T-helper 17 cell (primary cell): ENCODE data around the gene MACROD2. TPM values are rescaled to one million over a fixed set of nuclear protein-coding genes. Genes with fewer than 3 reads are reported as not detected.

Source experiments
- ATAC-seq: fragments of 150-1000 bp; cut with Tn5 transposase; 2 replicates; pipeline ENCODE4 v1.10.0; 2021; ENCODE audit warnings: mild to moderate bottlenecking, moderate library complexity
- DNase-seq, 3 donors: peaks; one replicate each; pipeline versions ENCODE4 v3.0.0 to v3.0.0-alpha.2; 2020 to 2021
- H3K9me3 ChIP-seq: one replicate; pipeline ENCODE4 v1.7.0; 2013; ENCODE audit warnings: low read length, mild to moderate bottlenecking; ENCODE audit not compliant: control insufficient read depth, poor library complexity, severe bottlenecking
- H3K27ac Mint-ChIP-seq: one replicate; pipeline ENCODE4 v1.8.0; 2022; ENCODE audit warnings: mild to moderate bottlenecking, moderate library complexity, mixed read lengths
- H3K27me3 Mint-ChIP-seq: one replicate; pipeline ENCODE4 v1.8.0; 2022; ENCODE audit warnings: mixed read lengths
- H3K36me3 Mint-ChIP-seq: one replicate; pipeline ENCODE4 v1.8.0; 2022; ENCODE audit warnings: low read depth, mixed read lengths
- H3K4me1 Mint-ChIP-seq: one replicate; pipeline ENCODE4 v1.8.0; 2022; ENCODE audit warnings: mild to moderate bottlenecking, mixed read lengths
- H3K4me3 Mint-ChIP-seq: one replicate; pipeline ENCODE4 v1.8.0; 2022; ENCODE audit warnings: mild to moderate bottlenecking, moderate library complexity, mixed read lengths
- total RNA-seq, 4 donors: library from RNA in 2 of 4; stranded (reverse) in 2 of 4; gene quantifications; one replicate each; pipeline ENCODE4 v1.2.3 and lab custom pipeline; 2022 to 2026

The MACROD2 gene
- total RNA-seq, 2 donors from 2014 or later = 0.85 TPM; not detected in 1

DNA sequence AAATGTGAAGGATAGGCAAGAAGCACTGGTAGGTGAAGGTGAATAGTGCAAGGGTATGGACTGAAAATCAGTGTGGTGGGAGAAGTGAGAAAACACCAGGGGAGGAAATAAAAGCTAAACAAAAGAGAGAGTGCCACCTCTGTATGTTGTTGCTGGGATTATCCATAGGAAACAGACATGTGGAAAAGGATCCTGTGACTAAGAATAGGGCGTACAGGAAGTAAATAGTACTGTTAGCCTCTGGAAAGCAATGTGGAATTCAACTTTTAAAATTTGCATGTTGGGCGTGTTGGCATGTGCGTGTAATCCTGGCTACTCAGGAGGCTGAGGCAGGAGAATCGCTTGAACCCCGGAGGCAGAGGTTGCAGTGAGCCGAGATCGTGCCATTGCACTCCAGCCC lies 1916.3 kb downstream of the MACROD2 start:
- H3K27me3 Mint-ChIP-seq = no peaks in the 10 kb centered on the region
- no peak overlapping the region for H3K27ac Mint-ChIP-seq
- no peaks in the 10 kb centered on the region for H3K36me3 Mint-ChIP-seq
- DNase-seq (no peak), ATAC-seq (no peak)
- H3K4me1 Mint-ChIP-seq = no peaks in the 10 kb centered on the region
- no peaks in the 10 kb centered on the region for H3K9me3 ChIP-seq
- no peak overlapping the region for H3K4me3 Mint-ChIP-seq

DNA sequence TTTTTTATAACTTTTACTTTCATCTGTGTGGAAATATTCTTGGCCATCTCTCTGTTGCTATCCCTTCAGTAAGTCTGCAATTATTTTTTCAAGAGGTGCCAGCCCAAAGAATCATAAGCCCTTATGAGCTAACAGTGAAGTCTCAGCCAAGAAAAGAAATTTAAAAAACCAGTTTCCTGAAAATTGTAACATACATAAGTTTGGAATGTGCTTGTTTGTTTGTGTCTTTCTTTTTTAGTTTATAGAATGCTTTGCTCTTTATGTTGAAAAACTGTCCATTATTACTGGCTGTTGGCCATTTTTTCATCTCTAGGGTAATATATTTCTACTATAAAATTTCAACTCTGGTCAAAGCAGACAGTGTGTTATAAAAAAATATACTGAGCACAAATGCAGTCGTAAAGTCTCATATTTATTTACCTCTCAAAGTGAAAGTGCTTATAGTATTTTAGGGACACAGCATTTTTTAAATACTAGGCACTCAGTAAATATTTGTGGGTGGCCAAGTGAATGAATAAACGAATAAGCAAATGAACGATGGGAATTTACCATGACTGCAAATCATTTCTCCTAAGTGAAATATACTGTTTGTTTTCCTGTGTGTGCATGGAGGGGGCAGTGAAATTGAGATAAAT lies 1918.2 kb downstream of the MACROD2 start:
- H3K4me1 Mint-ChIP-seq = no peaks in the 10 kb centered on the region
- no peak overlapping the region for H3K4me3 Mint-ChIP-seq
- ATAC-seq = no peak
- no peak overlapping the region for H3K27ac Mint-ChIP-seq
- no peaks in the 10 kb centered on the region for H3K36me3 Mint-ChIP-seq
- no peaks in the 10 kb centered on the region for H3K9me3 ChIP-seq
- no peak for DNase-seq
- no peaks in the 10 kb centered on the region for H3K27me3 Mint-ChIP-seq

DNA sequence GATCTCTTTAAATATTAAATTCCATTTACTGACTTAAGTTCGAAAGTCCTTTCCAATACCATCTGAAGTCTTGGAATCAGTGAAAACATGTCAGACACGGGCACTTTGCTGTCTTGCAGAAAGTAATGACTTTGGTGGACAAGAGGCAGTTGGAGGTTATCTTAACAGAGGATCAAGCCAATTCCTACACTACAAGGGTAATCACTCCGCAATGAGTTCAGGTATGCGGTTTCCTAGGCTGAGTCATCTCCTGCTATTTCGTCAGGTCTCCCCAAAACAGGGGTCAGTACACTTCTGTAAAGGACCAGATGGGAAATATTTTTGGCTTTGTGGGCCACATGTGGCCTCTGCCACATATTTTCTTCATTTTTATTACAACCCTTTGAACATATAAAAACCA lies 1921.3 kb downstream of the MACROD2 start:
- no peak overlapping the region for H3K27ac Mint-ChIP-seq
- H3K4me1 Mint-ChIP-seq = no peaks in the 10 kb centered on the region
- H3K4me3 Mint-ChIP-seq = no peak overlapping the region
- H3K9me3 ChIP-seq = no peaks in the 10 kb centered on the region
- DNase-seq = no peak
- no peak for ATAC-seq
- no peaks in the 10 kb centered on the region for H3K27me3 Mint-ChIP-seq
- H3K36me3 Mint-ChIP-seq = no peaks in the 10 kb centered on the region

DNA sequence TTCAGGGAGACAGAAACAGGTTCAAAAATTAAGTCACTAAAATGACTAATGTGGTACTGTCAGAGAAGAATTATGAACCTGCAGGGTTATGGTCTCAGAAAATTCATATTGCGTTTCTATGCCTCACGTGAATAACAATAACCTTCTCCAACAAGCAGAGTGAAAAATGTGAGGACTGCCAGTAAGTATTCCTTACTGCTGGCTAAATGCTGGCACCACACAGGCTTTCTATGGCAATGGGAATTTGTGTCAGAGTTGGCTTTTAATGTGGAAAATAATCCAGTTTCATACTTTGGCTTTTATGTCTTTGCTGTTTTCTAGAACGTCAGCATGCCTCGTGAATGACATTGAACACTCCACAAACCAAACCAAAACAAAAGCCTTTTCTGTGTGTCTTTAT lies 1922.0 kb downstream of the MACROD2 start:
- Mint-ChIP-seq H3K36me3 (no peaks in the 10 kb centered on the region), H3K4me1 (no peaks in the 10 kb centered on the region), H3K27ac (no peak overlapping the region), H3K27me3 (no peaks in the 10 kb centered on the region), H3K4me3 (no peak overlapping the region)
- ATAC-seq = no peak
- no peak for DNase-seq
- no peaks in the 10 kb centered on the region for H3K9me3 ChIP-seq

DNA sequence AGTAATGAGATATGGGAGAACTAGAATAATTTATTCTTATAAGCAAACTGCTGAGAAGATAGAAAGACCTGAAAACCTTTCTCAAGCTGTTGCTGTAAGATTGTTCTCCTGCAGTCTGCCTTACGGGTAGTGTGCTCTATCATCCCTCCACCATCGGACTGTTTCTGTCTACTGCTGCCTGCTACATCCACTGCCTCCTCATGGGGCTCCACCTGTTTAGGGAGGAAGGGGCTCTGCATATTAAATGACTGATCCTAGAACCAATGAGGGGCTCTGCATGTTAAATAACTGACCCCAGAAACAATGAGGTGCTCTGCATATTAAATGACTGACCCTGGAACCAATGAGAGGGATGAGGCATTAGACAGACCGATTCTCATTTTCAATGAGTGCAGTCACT lies 1923.3 kb downstream of the MACROD2 start:
- Mint-ChIP-seq H3K36me3 (no peaks in the 10 kb centered on the region), H3K4me3 (no peak overlapping the region), H3K27ac (no peak overlapping the region), H3K4me1 (no peaks in the 10 kb centered on the region), H3K27me3 (no peaks in the 10 kb centered on the region)
- H3K9me3 ChIP-seq = no peaks in the 10 kb centered on the region
- DNase-seq = no peak
- no peak for ATAC-seq

DNA sequence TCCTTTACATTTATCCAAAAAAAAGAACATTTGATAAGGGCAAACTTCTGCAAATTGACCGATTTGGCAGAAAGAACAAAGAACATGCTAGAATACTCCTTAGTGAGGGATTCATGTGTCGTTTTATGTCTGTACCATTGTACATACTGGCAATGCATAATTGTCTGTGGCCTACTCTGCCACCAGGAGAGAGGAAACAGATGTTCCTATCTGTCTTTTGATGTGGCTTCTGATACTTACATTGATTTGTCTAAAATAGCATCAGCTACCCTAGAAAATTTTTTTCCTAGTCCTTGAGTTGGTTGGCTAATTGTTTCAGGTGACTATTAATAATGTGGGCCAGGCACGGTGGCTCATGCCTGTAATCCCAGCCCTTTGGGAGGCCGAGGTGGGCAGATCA lies 1923.8 kb downstream of the MACROD2 start:
- Mint-ChIP-seq H3K4me3 (no peak overlapping the region), H3K27ac (no peak overlapping the region), H3K27me3 (no peaks in the 10 kb centered on the region), H3K36me3 (no peaks in the 10 kb centered on the region), H3K4me1 (no peaks in the 10 kb centered on the region)
- DNase-seq (no peak), ATAC-seq (no peak)
- no peaks in the 10 kb centered on the region for H3K9me3 ChIP-seq

DNA sequence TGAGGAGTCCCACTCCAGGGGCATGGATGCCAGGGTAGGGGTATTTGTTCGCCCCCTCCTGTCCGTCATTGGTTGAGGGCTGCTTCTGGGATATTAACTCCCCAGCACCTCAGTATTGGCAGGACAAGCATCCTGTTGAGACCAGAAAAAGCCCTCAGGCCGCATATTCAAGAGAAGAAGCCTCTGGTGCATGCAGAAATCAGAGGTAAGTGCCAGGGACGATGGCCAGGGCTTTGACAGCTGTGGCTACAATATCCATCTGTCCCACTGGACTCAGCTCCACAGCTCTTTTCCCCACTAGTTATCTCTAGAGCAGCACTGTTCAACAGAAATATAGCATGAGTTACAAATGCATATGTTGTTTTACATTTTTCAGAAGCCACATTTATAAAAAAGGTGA lies 1926.6 kb downstream of the MACROD2 start:
- Mint-ChIP-seq H3K27me3 (no peaks in the 10 kb centered on the region), H3K4me3 (no peak overlapping the region), H3K4me1 (no peaks in the 10 kb centered on the region), H3K36me3 (no peaks in the 10 kb centered on the region), H3K27ac (no peak overlapping the region)
- no peak for ATAC-seq
- H3K9me3 ChIP-seq = no peaks in the 10 kb centered on the region
- DNase-seq = no peak

DNA sequence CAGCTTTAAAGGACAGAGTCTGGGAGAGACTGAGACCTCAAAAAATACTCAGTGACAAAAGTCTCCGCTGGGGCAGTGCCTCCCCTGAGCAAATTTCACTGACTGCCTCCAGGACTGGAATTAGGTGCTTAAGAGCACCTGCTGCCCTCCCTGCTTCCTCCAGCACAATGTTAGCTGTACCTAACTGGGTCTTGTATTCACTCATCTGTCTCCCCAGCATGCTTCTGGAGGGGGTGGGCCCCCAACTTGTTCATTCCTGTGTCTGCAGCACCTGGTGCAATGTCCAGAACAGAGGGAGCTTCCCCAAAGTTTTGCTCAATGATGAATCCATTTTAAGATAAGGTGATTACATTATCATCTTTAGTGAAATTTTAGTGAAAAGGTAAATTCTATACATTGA lies 1927.2 kb downstream of the MACROD2 start:
- no peak for DNase-seq
- Mint-ChIP-seq H3K4me3 (no peak overlapping the region), H3K27me3 (no peaks in the 10 kb centered on the region), H3K36me3 (no peaks in the 10 kb centered on the region), H3K27ac (no peak overlapping the region), H3K4me1 (no peaks in the 10 kb centered on the region)
- no peak for ATAC-seq
- no peaks in the 10 kb centered on the region for H3K9me3 ChIP-seq

DNA sequence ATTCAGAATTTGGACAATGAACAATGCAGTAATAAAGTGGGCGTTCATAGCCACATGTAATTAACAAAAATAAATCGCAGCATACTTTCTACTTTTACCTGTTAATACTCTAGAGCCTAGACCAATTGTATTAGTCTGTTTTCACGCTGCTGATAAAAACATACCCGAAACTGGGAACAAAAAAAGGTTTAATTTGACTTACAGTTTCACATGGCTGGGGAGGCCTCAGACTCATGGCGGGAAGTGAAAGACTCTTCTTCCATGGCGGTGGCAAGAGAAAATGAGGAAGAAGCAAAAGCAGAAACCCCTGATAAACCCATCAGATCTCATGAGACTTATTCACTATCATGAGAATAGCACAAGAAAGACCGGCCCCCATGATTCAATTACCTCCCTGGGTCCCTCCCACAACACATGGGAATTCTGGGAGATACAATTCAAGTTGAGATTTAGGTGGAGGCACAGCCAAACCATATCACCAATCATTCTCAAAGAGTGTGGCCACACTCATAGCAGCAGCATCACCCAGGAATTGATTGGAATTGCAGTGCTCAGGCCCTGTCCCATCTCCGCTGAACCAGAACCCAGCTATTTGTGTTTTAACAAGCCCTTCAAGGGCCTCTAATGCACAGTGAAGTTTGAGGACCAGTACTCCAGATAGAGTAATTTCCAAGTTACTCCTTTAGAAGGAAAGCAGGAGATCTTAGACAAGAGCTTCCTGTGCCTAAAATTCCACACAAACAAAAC lies 1927.9 kb downstream of the MACROD2 start:
- Mint-ChIP-seq H3K27me3 (no peaks in the 10 kb centered on the region), H3K27ac (no peak overlapping the region), H3K4me3 (no peak overlapping the region), H3K36me3 (no peaks in the 10 kb centered on the region), H3K4me1 (no peaks in the 10 kb centered on the region)
- DNase-seq = no peak
- H3K9me3 ChIP-seq = no peaks in the 10 kb centered on the region
- ATAC-seq = no peak

DNA sequence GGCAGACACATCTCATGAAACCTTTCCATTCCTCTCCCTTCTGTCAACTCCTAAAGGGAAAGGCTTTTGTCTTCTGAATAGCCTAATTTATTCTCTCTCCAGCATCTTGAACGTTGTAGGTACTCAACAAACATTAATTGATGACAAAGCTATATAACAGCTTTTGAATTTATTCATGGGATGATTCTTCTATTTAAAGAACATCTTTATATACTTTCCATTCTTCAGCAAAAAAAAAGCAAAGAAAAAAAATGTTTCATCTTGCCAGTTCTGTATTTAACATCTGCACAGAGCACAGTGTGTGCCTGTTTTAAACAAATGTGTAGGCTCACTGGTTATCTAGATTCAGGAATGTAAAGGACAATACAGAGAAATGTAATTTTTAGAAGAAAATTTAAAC lies 1929.2 kb downstream of the MACROD2 start:
- Mint-ChIP-seq H3K4me3 (no peak overlapping the region), H3K27me3 (no peaks in the 10 kb centered on the region), H3K36me3 (no peaks in the 10 kb centered on the region), H3K27ac (no peak overlapping the region), H3K4me1 (no peaks in the 10 kb centered on the region)
- DNase-seq (no peak), ATAC-seq (no peak)
- no peaks in the 10 kb centered on the region for H3K9me3 ChIP-seq

DNA sequence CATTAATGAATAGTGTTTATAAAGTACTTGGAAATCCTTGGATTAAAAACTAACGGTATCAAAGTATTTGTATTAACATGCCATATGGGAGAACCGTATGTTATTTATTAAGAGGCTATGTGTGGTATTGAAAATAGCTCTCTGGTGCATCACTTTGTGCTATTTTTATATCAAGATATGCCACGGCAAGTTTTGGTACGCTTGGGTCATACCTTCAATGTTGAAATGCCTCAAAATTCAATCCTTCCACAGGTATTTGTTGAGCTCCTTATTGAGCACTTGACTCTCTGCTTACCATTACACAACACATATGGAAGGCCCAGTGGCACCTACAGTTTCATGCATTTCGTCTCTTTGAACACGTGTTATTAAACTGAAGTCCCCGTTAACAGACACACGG lies 1930.1 kb downstream of the MACROD2 start:
- Mint-ChIP-seq H3K4me3 (no peak overlapping the region), H3K27ac (no peak overlapping the region), H3K27me3 (no peaks in the 10 kb centered on the region), H3K4me1 (no peaks in the 10 kb centered on the region), H3K36me3 (no peaks in the 10 kb centered on the region)
- ATAC-seq = no peak
- no peaks in the 10 kb centered on the region for H3K9me3 ChIP-seq
- DNase-seq = no peak

DNA sequence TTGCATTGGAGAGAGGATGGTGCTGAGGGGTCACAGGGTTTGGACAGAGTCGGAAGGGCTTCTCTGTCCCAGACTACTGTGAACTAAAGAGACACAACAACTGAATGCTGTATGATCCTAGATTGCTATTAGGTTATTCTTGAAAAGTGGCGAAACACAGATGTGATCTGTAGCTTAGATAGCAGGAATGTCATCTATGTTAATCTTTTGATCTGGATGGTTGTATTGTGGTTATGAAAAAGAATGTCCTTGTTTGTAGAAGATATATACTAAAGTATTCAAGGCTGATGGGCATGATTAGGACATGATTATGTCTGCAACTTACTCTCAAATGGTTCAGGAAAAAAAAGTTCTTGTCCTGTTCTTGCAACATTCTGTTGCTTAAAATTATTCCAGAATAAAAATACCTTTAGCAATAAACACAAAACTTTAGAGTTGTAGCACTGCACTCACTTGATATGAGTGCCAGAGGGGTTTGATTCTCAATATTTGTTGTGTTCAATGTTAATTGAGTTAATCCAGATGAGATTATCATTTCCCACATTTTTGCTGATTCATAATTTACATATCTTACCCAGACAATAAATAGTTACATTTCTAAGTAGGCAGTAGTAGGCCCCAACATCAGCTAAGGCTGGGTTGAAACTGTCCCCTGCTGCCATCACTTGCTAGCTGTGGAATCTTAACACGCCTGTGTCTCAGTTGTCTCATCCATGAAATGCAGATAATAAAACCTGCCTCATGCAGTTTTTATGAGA lies 1932.8 kb downstream of the MACROD2 start:
- H3K9me3 ChIP-seq = no peaks in the 10 kb centered on the region
- Mint-ChIP-seq H3K27ac (no peak overlapping the region), H3K27me3 (no peaks in the 10 kb centered on the region), H3K4me3 (no peak overlapping the region), H3K36me3 (no peaks in the 10 kb centered on the region), H3K4me1 (no peaks in the 10 kb centered on the region)
- no peak for ATAC-seq
- DNase-seq = no peak

DNA sequence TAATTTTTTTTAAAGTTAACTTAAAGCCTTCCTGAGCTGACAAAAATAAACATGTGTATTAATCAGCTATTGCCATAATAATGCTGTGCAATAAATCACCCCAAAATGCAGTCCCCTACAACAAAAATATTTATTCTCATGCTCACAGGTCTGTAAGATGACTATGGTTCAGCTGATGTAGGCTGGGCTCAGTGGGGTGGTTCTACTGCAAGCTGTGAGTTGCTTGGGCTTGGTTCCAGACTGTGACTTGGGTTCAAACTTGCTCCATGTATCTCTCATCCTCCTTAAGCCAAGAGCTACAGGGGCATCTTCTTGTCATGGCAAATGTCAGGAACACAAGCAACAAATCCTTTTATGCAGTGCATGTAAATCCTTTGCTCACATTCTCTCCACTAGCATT lies 1933.6 kb downstream of the MACROD2 start:
- no peaks in the 10 kb centered on the region for H3K27me3 Mint-ChIP-seq
- no peak overlapping the region for H3K4me3 Mint-ChIP-seq
- DNase-seq (no peak), ATAC-seq (no peak)
- H3K27ac Mint-ChIP-seq = no peak overlapping the region
- no peaks in the 10 kb centered on the region for H3K36me3 Mint-ChIP-seq
- H3K9me3 ChIP-seq = no peaks in the 10 kb centered on the region
- H3K4me1 Mint-ChIP-seq = no peaks in the 10 kb centered on the region
